Panc1 (cell line): ENCODE data around the gene CPA1. TPM values are rescaled to one million over a fixed set of nuclear protein-coding genes. Genes with fewer than 3 reads are reported as not detected.

ENCODE experiments used
- ATAC-seq: fragments of 200-7000 bp; cut with Tn5 transposase; 2 replicates; pipeline ENCODE4 v1.9.1; 2020; ENCODE audit warnings: mild to moderate bottlenecking, moderate library complexity
- BruUV-seq: library from RNA; stranded (reverse); fragments of 400-500 nt; replicated peaks from 2 replicates; lab custom pipeline; 2021; lab: Mats Ljungman, UMichigan
- CTCF ChIA-PET: fragments of 300-600 bp; sonication (Branson Sonifier 250); formaldehyde crosslinking; loops from one replicate; lab custom pipeline; 2022; ENCODE audit warnings: antibody characterized with exemption; lab: Charles Lee
- POLR2A ChIA-PET: fragments of 300-600 bp; sonication (Branson Sonifier 250); formaldehyde crosslinking; loops from one replicate; lab custom pipeline; 2022; ENCODE audit warnings: antibody characterized with exemption; lab: Charles Lee
- DNase-seq: peaks from one replicate; pipeline ENCODE4 v3.0.0-alpha.2; 2010; ENCODE audit warnings: low read depth, low spot score
- H3K27ac ChIP-seq: 2 replicates; pipeline ENCODE4 v1.5.1; 2011; ENCODE audit warnings: mild to moderate bottlenecking, low read length, inconsistent platforms
- H3K27me3 ChIP-seq: fragments of 200-500 bp; sonication (Bioruptor generic); 2 replicates; pipeline ENCODE4 v1.6.0; 2014; ENCODE audit warnings: low read length, inconsistent platforms; ENCODE audit not compliant: control insufficient read depth, insufficient read depth
- H3K36me3 ChIP-seq: fragments of 200-500 bp; sonication (Bioruptor generic); 2 replicates; pipeline ENCODE4 v1.5.1; 2014; ENCODE audit warnings: inconsistent platforms, mild to moderate bottlenecking, low read length, moderate library complexity; ENCODE audit not compliant: control insufficient read depth, insufficient read depth
- H3K4me1 ChIP-seq: 2 replicates; pipeline ENCODE4 v1.5.1; 2011; ENCODE audit warnings: inconsistent platforms, mild to moderate bottlenecking, low read length, moderate library complexity; ENCODE audit not compliant: control insufficient read depth, insufficient read depth
- H3K4me3 ChIP-seq, 2 experiments: 2 replicates each; pipeline ENCODE4 v1.5.1; 2011 to 2012; ENCODE audit warnings: low read depth in 2 of 2, low read length in 2 of 2, mild to moderate bottlenecking in 2 of 2, inconsistent platforms in 1 of 2, moderate library complexity in 1 of 2
- H3K9me3 ChIP-seq: fragments of 200-500 bp; sonication (Bioruptor generic); 2 replicates; pipeline ENCODE4 v1.5.1; 2014; ENCODE audit warnings: low read depth, mild to moderate bottlenecking, inconsistent platforms, low read length, moderate library complexity; ENCODE audit not compliant: control insufficient read depth, insufficient read depth
- CTCF ChIP-seq: fragments of 450-650 bp; IDR thresholded peaks from 2 replicates; pipeline ENCODE4 v1.5.1; 2017; ENCODE audit warnings: mild to moderate bottlenecking
- POLR2AphosphoS5 ChIP-seq: IDR thresholded peaks from 2 replicates; pipeline ENCODE4 v1.6.1; 2012; ENCODE audit warnings: mild to moderate bottlenecking, low read depth, low read length, moderate library complexity
- REST ChIP-seq, 2 experiments: IDR thresholded peaks; 2 replicates each; pipeline ENCODE4 v1.6.1; 2011 to 2012; ENCODE audit warnings: low read depth in 2 of 2, control low read depth in 1 of 2, low read length in 1 of 2, mild to moderate bottlenecking in 1 of 2, moderate library complexity in 1 of 2; ENCODE audit not compliant: insufficient read depth in 1 of 2
- SIN3A ChIP-seq: IDR thresholded peaks from 2 replicates; pipeline ENCODE4 v1.6.1; 2012; ENCODE audit warnings: low read depth, mild to moderate bottlenecking, low read length, moderate library complexity, borderline replicate concordance; ENCODE audit not compliant: insufficient read depth
- TCF7L2 ChIP-seq: IDR thresholded peaks from 2 replicates; pipeline ENCODE4 v1.6.1; 2011; ENCODE audit warnings: mild to moderate bottlenecking, low read depth, low read length, inconsistent platforms
- in situ Hi-C: cut with HindIII; loops from 2 replicates; pipeline ENCODE4 v1.10.0; 2016; ENCODE audit warnings: low sequenced_read_pairs, low pct_unique_long_range_greater_than_20kb
- intact Hi-C: fragments of 100-400 bp; cut with micrococcal nuclease; formaldehyde crosslinking; loops from one replicate; pipeline ENCODE4 v1.10.0; 2022; ENCODE audit not compliant: unreplicated experiment
- total RNA-seq: library from RNA; stranded (reverse); gene quantifications from one replicate; pipeline ENCODE4 v1.2.1, GENCODE V29; 2021; ENCODE audit not compliant: unreplicated experiment

Gene CPA1
- total RNA-seq, 1 experiment from 2014 or later = 7.6 TPM

- ATAC-seq (no peak), DNase-seq (no peak)
- H3K36me3 ChIP-seq = no peaks in the 10 kb centered on the region
- CTCF ChIA-PET = no interaction called here
- BruUV-seq = no TSS peak
- H3K4me3 ChIP-seq = no peak overlapping the region
- TF ChIP-seq SIN3A (no peak), REST (IDR thresholded peaks at IDR 0.05; ENCODE audit: insufficient read depth in 1 of 2, low read depth in 2 of 2, low read length in 1 of 2) (no peak), CTCF (no peak; the same call in 1 of the 2 replicates), TCF7L2 (no peak)
- H3K9me3 ChIP-seq = no peaks in the 10 kb centered on the region
- intact Hi-C loops = loop anchor here (10.0 kb wide), 1 partner anchor 307 kb away; the partner anchor contains the start of gene KLHDC10
- H3K27me3 ChIP-seq = no peaks in the 10 kb centered on the region
- H3K4me1 ChIP-seq = no peaks in the 10 kb centered on the region
- in situ Hi-C loops = no loop called here
- POLR2A ChIA-PET = no interaction called here
- H3K27ac ChIP-seq = no peak overlapping the region
Observed at GRCh38 chr7:130381468-130382312, 1.4 kb downstream of the CPA1 start.

DNA sequence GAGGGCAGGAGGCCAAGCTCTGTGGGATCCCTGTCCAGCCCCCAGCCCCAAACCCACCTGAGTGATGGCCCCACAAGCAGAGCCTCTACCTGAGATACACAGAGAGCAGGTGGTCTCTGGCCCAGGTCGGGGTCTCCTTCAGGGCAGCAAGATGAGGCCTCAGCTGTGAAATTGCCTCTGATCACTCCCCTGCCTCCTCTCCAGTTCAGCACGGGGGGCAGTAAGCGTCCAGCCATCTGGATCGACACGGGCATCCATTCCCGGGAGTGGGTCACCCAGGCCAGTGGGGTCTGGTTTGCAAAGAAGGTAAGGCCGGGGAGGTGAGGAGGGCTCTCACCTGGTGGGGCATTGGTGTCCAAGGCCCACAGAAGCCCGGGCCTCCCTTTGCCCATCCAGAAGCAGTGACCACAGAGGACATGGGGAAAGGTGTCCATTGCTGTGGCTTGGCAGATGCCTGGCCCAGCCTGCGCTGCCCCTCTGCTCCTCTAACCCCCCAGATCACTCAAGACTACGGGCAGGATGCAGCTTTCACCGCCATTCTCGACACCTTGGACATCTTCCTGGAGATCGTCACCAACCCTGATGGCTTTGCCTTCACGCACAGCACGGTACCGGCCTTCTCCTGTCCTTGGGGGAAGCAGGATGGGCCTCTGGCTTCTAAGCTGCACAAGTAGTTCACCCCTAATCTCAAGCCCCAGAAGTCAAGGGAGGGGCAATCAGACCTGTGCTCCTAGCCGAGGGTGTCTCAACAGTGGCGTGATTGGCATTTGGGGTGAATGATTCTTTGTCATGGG lies 3.1 kb downstream of the CPA1 start:
- H3K27ac ChIP-seq = no peak overlapping the region
- POLR2A ChIA-PET = no interaction called here
- TF ChIP-seq TCF7L2 = no peak
- no peak for TF ChIP-seq REST (IDR thresholded peaks at IDR 0.05; ENCODE audit: insufficient read depth in 1 of 2, low read depth in 2 of 2, low read length in 1 of 2)
- no peak for TF ChIP-seq SIN3A
- no peak for TF ChIP-seq POLR2AphosphoS5
- no peak for TF ChIP-seq CTCF
- no peak for DNase-seq
- no peak for ATAC-seq
- H3K9me3 ChIP-seq = no peaks in the 10 kb centered on the region
- no peak overlapping the region for H3K4me3 ChIP-seq
- no peaks in the 10 kb centered on the region for H3K4me1 ChIP-seq
- H3K27me3 ChIP-seq = no peaks in the 10 kb centered on the region
- intact Hi-C loops (loop anchor here (10.0 kb wide), 1 partner anchor 309 kb away; the partner anchor contains the start of gene KLHDC10), in situ Hi-C loops (no loop called here)
- no peaks in the 10 kb centered on the region for H3K36me3 ChIP-seq
- CTCF ChIA-PET = no interaction called here
- BruUV-seq = no TSS peak
